CD4-positive, alpha-beta T cell treated with Interleukin-2 at 100 ng/mL for 4 hours (primary cell): ENCODE results near the gene MYO1D.

Experiments
- DNase-seq: peaks from one replicate; pipeline ENCODE4 v3.0.0-alpha.2; 2020; ENCODE audit warnings: low spot score

Gene MYO1D

DNA sequence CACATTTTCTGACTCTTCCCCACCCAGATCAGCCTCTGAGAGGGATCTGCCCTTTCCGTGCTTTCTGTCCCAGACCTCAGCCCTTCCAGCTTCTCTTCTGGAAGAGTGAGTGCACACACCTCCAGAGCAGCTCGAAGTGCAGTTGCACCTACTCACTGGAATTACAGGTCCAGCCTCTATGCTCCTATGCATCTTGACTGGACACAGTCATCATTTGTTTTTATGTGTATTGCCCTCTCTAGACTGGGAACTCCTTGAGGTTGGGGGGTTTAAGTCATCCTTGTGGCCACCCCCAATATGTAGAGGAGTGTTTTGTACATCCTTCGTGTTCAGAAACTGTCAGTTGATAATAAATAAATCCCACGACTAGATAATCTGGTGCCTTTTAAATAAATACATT lies 308.2 kb downstream of the MYO1D start:
- DNase-seq, result no peak

DNA sequence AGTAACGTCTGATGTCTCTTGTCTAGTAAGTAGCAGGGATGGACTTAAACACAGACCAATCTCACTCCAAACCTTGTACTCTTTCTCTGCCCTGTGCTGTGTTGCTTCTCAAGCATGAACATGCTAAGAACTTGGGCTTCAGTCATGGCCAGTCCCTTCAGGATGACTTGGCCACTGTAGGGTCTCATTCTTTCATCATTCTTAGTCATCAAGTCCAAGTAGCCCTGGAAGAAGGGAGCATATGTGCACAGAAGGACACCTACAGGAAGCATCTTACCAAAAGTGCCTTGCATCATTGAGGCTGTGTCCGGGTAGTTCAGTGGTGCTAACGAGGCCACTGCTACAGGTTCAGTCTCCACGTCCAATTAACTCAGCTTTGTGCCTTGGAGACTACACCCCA lies 309.4 kb downstream of the MYO1D start:
- no peak for DNase-seq

DNA sequence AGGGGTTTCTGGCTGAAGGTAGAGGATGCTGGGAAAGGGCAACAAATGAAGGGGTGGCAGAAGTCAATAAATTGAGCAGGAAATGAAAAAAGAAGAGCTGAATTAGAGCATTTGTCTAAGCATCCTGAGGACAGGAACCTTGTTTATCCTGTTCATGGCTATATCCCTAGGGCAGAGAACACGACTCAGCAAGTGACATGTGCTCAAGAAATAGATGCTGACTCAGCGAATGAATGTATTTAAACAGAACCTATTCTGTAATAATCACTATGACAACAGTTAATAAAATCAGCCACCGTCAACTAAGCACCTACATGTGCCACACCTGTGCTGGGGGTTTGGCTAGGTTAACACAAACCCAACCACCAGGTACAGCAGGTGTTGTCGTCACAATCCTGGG lies 309.8 kb downstream of the MYO1D start:
- DNase-seq, result no peak

DNA sequence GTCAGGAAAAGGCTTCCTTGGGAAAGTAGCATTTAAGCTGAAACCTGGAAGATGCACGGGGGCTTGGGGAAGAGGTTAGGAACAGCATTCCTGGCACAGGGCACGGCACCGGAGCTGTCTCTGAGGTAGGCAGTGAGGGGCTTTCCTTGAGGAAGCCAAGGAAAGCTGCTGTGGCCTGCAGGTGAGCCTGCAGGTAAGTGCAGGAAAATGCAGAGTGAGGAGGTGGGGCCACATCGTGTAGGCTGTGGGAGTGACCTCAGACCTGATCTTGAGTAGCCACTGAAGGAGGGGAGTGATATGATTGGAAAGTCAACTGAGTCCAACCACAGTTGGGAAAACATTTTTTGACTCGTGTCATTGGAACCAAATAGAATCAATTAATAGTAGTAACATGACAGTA lies 310.6 kb downstream of the MYO1D start:
- DNase-seq, result no peak

DNA sequence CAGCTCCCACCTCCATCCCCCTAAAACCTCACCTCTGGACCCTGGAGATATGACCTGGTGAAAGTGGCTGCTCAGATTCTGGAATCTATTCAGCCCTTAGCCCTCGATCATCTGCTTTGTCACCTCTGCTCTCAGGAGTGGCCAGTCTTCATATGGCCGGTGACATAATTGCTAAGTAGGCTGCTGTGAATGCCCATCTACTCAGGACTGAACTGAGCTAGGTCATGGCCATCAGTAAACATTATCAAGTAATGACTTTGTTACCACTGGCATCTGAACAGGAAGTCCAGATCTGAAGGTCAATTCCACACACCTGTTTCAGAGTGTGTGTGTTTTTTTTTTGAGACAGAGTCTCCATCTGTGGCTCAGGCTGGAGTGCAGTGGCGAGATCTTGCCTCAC lies 311.5 kb downstream of the MYO1D start:
- no peak for DNase-seq

DNA sequence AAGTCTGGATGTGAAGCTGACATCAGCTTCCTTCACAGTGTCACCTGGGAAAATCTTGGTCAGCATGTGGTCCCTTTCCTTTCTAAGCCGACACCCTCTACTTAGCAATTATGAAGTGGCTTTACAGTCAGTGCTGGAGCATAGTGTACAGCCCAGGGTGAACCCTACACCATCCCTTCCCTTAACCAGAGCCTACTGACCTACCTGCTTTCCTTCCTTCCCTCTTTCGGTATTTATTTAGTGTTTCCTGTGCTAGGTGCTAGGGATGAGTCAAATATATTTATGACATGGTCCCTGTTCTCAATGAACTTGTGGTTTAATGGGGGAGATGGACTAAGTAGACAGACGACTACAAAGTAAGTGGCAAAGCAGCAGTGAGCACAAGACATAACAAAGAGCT lies 312.6 kb downstream of the MYO1D start:
- DNase-seq, result no peak

DNA sequence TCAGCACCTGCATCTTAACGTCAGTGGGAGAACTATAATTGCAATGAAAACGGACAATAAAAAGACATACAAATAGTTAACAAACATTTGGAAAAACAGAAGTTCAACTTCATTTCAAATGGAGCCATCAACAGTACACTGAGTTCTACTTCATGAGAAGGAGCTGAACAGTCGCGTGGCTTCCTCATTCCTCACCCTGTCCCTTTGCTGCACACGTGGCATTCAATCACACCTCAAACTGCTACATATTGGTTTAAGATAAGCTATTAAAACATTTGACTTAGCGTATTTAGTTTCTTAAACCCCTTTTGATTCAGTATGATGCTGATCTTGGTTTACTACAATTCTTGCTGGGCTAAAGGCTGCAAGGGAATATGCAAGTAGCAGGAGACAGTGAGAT lies 313.3 kb downstream of the MYO1D start:
- no peak for DNase-seq

DNA sequence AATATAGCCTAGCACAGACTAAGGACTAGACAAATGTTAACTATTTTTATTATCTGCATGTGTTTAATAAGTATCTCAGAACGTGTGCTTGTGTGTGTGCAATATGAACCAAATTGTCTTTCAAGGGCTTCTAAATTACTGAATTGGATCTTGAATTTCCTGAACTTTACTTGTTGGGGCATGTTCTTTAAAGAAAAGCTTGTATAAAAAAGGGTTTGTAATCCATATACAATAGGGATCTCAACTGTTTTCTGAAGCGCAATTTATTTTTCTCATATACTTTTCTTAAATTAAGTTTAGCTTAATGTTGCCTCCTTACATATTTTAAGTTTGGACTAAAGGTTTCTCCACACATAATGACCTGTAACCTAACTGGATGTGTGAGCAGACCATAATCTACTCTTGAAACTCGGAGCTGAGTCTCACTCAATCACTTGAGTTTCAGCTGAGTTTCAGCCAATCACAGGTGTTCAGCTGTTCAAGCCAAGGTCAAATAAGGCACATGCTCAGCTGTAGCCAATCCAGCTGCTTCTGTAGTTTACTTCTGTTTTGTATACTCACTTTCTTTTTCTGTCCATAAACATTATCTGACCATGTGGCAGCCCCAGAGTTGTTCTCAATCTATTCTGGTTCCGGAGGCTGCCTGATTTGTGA lies 317.8 kb downstream of the MYO1D start:
- no peak for DNase-seq

DNA sequence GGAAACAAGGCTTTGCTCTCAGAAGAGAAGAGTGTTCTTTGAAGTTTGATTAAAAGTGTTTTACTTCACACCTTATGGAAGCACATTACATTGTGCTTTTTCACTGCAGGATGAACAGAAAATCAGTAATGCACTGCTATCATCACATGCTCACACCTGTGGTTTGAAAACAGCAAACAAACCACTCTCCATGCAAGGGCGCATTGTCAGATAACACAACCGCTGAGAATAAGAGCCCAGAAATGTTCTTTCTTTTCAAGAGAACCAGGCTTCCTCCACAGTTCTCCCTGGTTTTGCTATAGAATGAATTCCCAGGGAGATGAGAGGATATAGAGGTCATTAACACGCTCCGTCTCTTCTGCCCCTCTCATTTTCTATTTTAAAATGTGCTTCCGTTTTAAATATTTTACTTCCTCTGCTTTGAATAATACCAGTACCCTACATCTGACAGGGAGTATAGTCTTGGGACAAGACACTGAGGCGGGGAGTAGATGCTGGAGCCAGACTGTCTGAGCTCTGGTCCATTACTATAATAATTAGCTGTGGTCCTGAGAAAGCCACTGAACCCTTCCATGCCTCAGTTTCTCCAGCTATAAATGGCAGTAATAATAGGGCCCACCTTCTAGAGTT lies 318.5 kb downstream of the MYO1D start:
- DNase-seq, result no peak

DNA sequence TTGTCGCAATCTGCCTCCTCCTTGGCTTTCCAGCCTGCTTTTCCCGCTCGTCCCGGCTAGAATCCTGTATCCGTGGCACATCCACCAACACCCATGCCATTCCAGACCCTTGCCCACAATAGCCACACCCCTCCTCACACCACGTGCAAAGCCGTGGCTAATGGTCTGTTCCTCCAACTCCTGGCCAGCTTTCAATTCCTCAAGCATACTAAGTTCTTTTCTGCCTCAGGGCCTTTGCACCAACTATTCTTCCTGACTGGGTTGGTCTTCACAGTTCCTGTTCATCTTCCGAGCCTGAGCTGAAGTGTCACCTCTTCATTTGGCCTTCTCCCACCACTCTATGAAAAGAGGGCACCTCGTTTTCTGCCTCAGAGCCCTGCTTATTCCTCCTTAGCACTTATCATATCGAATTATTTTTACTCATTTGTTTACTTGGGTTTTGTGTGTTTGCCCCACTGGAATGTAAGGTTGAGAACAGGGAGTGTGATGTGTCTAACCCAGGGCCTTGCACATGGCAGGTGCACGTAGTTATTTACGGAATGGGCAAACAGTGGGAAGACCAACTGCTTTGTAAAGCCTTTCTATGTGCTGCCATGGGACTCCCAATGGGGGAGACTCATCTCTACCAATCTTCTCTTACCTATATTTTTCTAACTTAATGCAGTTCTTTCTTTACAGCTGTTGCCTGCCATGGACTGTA lies 321.2 kb downstream of the MYO1D start:
- no peak for DNase-seq

DNA sequence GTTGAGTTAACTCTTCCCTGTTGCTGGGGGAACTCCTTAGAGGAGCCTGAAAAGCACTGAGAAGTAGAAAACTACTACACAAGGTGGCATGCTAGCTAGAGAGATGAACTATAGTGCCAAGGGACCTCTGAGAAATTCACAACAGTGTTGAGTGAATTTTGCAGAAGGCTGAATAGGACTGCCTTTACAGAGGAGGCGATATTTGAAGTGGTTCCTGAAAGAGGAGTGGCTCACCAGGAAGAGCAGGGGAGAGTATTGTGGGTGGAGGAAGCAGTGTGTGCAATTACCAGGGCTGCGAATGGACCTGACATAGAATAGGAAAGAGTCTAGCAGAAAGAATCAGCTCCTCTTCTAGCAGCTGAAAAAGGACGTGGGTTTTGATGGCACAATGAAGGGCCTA lies 323.8 kb downstream of the MYO1D start:
- DNase-seq, result no peak

DNA sequence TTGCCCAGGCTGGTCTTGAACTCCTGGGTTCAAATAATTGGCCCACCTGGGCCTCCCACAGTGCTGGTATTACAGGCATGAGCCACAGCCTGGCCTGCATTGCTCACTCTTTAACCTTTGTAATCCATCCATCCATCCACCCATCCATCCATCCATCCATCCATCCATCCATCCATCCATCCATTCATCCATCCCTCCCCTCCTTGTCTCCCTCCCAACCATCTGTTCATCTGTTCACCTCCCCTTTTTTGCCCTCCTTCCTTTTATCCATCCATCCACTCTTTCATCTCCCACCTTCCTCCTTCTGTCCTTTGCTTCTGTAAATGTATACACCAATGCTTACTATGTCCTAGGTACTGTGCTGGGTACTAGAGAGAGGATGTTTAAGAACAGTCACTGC lies 324.6 kb downstream of the MYO1D start:
- DNase-seq, result no peak

DNA sequence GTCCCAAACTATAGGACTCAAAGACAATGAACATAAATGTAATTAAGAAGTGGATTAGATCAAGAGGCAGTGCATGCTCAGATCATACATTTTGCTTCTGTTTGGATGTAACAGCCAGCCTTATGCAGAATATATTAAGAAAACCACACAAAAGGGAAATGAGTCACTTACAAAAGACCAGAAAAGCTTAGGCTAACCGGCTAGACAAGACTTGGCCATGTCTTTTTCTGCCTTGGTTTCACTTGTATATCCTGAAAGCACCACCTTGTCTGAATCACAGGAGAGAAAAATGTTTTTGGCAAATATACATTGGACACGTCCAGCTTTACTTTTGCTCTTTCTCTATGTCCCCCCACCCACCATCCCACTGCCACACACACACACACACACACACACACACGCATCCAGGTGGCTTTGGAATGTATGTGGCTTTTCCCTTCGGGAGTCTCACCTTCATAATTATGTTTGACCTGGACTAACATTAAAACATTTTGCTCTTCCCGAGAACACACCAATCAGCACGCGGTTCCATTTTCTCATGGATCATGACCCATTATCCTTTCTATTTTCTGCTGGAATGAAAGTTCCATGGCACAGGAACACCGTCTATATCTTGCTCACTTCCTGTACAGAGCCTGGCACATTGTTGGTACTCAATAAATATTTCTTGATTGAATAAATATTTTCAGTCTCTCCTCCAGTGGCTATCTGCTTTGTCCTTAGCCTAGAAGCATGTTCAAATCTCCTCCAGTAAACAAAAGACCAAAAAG lies 325.6 kb downstream of the MYO1D start:
- DNase-seq, result peak; percentile 56

DNA sequence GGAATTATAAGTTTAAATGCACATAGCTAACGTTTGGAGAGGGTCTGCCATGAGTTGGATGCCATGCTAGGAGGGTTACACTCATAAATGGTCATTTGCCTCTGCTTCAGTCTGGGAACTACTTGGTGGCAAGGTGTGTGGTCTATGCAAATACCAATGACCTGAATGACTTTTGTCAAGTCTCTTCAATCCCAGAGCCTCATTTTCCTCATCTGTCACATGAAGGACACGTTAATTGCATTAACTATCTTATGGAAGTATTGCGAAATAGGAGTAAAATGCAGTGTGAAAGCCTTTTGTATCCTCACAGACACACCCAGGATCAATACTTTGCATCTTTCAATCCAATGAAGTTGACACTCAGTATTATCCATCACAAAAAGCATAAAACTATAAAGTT lies 327.4 kb downstream of the MYO1D start:
- DNase-seq, result no peak

DNA sequence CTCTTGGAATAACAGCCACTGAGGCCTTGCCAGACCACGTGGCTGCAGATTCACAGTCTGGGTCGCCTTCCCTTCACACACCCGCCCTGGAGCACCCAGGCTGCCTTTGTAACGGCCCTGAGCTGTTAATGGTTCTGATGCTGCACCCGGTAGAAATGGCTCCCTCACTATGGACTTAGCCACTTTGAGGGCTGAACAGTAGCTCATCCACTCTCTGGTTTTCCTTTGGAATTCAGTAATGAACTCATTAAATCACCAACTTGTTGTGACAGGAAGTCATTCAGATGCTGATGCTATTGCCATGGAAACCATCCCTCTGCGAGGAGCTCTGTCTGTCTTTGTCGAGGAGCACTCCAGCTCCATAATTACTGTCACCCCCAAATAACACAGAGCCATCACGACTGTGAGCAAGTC lies 330.9 kb downstream of the MYO1D start:
- no peak for DNase-seq

DNA sequence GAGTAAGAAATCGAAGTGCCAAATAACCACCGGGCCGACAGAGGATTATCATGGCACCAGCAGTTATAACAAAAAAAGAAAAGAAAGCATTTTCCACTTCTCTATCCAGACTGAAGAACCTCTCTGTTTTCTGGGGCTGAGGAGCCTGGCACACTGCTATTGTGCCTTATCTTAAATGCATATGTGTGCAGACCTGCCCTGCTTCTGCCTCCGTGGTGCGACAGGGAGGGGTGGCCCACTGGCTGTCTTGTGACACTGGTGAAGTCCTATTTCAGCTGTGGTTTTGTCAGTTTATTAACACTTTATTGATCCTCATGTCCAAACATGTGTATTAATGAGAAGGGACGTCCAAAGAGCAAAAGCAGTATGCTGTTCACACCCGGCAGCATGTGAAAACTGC lies 334.7 kb downstream of the MYO1D start:
- no peak for DNase-seq

DNA sequence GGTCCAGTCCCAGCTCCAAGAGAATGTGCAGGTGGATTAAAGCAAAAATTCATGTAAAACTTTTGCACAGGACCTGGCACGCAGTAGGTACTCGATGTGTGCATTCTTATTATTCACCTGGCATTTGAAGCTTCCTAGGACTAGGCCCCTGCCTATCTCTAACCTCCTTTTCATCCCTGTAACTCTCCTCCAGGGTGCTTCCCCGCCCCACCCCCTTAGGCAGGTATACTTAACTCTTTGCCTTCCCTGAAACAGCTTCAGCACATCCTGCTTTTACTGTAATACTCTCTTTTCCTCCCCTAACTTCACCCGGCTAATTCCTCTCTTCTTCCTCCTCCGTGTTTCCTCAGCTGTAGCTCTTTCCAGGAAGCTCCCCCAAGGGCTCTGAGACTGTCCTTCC lies 335.3 kb downstream of the MYO1D start:
- no peak for DNase-seq

DNA sequence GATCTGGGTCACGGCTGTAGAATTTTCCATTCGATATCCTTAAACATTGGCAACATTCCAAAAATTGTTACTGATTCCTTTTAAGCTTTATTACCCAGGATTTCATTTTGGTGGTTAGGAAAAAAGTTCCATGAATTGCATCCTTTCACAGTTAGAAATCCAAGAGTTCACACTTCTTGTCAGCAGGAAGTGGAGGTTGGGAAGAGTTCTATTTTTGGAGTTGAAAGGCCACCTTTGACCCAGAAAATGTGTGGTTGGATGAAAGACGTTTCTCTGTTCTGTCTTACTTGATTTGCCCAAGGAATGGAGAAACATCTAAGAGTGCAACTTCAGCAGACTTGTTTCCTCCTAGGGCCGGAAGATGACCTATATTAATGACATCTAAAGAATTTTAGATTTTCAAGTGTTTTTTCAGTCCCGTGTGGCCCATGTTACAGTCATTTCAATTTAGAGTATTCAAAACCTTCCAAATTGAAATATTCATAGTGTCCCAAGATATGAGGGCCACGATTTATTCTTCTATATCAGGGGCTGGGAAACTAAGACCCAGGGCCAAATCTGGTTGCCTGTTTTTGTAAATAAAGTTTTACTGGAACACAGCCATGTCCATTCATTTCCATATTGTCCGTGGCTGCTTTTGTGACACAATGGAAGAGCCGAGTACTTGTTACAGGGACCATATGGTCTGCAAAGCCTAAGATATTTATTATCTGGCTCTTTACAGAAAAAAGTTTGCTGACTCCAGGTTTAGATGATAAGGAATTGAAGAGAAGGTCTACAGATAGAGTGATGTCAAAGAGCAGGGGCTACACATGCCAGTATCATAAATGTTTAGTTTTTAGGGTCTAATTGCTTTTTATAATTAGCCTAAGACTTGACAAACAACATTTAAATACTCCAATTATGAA lies 339.9 kb downstream of the MYO1D start:
- no peak for DNase-seq

DNA sequence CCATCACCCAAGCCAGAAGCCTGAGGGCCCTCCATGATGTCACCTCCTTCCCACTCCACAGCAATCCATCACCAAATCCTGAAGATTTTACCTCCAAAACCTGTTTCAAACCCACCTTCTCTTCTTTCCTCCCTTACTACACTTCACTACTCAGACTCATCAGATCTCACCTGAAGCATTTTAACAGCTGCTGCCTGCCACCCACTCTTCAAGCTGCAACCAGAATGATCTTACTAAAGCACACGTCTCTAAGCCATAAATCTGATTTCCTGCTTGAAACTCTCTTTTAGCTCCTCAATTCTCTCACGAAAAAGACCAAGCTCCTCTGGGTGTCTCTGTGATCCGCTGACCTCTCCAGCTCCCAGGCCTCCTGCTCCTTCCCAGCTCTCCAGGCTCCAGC lies 343.6 kb downstream of the MYO1D start:
- no peak for DNase-seq

DNA sequence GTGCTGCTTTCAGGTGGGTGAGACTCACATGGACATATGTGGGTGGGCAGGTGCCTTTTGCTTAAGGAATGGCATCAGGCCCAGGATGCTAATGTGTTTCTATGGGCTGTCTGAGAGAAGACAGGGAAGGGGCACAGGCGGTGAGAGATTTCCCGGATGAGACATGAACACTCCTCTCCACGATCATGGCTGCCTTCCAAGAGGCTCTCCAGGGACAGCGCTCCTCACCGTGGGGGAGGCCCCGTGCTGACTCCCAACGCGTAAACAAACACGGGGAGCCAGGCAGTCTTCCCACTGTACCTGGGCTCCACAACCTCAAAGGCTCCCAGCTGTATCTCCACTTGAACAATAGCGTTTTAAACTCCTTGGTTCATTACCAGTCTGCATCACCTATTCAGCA lies 347.3 kb downstream of the MYO1D start:
- no peak for DNase-seq

DNA sequence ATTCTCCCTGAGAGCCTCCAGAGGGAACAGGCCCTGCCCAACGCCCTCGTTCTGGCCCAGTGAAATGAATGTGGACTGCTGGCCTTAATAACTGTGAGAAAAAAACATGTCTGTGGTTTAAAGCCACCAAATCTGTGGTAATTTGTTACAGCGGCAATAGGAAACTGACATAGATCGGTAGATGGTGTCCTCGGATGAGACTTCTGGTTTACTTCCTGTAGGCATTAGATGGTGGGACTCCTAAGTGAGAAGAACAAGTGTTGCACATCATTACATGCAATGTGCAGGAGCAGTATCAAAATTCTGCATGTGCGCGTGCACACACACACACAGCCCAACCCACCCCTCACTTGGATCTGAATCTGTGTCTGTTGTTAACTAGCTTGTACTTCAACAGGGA lies 348.1 kb downstream of the MYO1D start:
- peak; percentile 27 for DNase-seq

DNA sequence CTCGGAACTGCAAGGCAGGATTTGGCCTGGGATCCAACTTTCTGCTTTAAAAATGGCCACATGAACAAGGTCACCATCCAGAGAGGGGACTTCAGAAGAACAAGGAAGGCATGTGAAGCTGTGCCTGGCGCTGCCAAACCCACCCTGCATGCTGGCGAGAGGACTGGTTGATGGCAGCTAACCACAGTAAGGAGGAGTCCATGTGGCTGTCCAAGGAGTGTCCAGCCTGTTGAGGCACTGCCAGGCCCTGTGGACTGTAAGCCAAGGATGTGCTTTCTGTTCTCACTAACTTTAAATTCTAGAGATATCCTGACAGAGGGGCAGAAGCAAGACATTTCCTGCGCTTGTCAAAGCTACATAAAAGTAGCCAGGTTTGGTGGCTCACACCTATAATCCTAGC lies 349.8 kb downstream of the MYO1D start:
- DNase-seq, result no peak
